NCI-H226 (cell line): ENCODE data around the gene FNDC3B.

Source experiments
- DNase-seq: peaks from one replicate; pipeline ENCODE4 v3.0.0-alpha.2; 2015

FNDC3B gene

DNA sequence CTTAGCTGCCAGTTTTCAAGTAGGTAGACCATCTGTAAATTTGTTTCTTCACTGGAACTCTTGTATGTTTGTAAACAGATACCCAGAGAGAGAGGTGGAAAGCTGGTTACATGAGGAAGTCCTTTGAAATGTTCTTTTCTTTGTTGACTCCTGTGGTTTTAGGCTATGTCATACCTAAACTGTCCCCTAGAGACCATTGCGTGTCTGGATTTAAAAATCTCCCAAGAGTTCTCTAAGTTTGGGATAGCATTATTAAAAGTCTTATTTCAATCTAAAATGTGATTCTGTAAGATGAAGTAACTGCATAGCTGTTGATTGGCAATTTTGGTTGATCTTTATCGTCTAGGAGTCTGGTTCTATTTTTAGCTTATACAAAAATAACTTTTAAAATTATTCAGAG, 281.7 kb downstream of the FNDC3B start:
- no peak for DNase-seq

DNA sequence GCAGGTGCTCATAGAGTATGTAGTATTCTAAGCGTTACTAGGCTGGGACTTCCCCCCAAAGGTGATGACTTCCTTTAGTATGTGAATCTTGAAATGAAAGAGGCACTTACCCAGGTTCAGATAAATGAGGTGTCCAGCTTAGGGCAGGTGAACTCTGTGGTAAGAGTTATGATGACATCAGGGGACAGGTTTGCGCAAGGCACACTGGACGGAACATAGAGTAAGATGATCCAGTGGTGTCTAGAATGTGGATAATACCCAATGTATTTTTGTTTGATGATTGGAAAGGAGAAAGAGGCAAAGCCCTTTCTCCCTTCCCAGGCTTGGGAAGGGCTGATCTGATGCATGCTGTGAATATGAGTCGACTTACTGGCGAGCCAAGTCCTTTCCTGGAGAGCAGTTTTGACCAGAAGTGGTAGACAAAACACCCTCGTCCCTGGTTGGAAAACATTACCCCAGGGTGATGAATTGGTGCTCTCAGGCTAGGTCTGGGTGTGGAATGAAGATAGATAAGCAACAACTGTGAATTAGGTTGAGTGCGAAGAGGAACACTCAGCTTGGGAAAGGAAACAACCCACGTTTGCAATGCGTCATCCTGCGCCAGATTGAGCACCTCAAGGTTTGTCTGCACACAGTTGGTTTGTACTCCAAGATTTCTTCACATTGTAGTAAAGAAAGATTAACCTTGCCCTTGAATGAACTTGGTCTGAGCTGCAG, 284.7 kb downstream of the FNDC3B start:
- DNase-seq = peak; percentile 97

DNA sequence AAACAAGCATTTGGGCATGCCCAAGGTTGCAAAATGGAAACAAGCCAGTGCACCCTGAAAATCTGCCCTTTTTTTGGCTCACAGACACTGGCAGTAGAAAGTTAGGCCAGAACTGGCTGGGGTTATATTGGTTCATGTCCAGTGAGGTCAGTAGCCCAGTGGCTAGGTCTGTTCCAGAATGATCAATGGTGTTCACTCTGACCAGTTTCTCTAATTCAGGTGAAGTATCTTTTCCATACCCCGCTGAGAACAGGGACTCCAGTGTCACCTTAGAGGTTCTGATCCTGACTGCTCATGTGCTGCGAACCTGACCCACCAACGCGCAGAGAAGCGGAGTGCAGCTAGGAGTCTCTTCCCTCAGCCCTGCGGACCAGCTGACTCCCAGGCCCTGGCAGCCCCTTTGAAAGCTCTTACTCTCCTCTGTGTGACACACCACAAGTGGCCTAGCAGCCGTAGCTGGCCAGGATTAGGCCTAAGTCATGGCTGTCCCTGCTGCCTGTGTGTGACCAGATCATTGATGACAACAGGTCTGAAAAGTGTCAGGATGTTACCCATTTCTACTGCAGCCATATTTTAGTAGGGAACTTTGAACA, 285.3 kb downstream of the FNDC3B start:
- no peak for DNase-seq

- DNase-seq = no peak
Measured at GRCh38 chr3:172325461-172325860, 286.1 kb downstream of the FNDC3B start.

DNA sequence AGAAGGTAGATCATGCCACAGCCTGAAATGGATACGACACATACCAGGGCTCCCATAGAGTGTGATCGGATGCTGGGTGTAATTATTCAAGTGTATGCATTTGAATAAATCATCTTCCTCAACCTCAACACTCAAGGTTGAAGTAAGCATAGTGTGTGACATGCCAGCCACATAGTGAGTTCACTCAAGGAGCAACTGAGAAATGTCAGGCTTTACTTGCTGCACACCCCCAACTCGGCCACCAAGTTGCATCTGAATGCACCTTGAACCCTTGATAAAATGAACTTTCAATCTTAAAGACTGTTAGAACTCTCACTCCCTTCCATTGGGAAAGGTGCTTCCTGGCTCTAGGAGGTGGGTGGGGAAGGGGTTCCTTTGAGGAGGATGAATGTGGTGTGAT, 287.6 kb downstream of the FNDC3B start:
- DNase-seq = no peak

- DNase-seq = no peak
Measured at GRCh38 chr3:172328282-172328681, 288.9 kb downstream of the FNDC3B start.

DNA sequence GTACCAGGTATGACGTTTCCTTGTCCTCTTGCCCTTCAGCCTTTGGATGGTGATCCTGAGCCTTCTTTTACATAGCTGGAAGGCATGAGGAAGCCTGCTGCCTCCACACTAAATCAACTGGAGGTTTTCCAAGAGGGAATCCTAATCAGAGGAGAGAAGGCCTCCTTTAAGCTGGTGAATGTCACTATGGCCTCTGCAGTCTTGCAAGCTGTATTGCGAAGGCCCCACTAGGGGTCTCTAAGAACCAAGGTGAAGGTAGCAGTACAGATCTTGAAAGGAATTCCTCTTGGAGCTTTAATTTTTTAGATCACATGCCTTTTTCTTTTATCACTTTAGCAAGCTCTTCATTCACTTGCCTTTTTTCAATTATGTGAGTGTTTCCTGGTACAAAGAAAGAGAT, 289.7 kb downstream of the FNDC3B start:
- no peak for DNase-seq

- no peak for DNase-seq
Measured at GRCh38 chr3:172330413-172330812, 291.0 kb downstream of the FNDC3B start.

- peak; percentile 23 for DNase-seq
Measured at GRCh38 chr3:172332256-172333041, 293.1 kb downstream of the FNDC3B start.

- no peak for DNase-seq
Measured at GRCh38 chr3:172333042-172333377, 293.6 kb downstream of the FNDC3B start.

DNA sequence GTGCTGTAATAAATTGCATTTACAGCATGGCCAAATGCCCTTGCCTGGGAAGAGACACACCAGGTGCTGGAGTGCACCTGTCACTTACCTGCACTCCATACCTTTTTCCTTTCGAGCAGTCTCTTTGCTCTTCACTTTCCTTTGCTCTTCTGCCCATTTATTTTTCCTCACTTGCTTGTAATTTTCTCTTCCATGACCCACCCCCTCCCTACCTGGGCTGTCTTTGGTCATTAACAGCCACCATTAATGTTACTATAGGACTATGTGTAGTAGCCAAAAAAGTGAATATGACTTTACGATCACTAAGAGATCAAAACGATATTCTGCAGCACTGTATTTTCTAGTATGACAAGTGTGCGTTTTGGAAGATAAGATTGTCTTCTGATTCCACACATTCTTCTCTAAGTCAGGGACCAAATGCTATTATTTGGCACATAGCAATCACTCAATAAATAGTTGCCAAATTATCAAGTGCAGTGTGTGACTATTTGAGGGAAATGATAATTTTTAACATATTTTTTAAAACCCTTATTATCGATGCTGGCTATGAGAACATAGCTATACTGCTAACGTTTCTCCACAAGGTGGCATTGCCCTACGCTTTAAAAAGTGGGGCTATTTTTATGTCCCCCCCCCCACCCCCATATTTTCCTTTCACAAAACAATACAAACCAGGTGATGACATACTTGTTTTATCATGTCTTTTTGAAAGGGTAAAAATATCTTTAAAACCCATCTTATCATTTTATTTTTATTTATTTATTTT, 294.5 kb downstream of the FNDC3B start:
- DNase-seq = no peak

DNA sequence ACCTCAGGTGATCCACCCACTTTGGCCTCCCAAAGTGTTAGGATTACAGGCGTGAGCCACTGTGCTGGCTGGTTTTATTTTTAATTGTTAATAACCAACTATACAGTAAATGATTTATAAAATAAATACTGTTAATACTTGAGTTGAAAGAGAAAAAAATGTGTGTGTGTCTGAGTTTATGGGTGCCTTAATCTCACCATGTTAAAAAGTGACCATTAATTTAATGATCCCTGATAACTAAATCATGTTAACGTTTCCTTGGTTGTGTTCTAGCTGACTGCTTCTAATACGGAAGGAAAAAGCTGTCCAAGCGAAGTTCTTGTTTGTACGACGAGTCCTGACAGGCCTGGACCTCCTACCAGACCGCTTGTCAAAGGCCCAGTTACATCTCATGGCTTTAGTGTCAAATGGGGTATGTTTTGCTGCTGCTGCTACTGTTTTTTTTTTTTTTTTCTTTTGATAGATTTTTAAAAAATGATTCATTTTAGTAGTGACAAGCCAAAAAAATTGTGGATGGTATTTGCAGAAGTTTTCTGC, 295.4 kb downstream of the FNDC3B start:
- no peak for DNase-seq

GRCh38 chr3:172339892-172340291, 300.5 kb downstream of the FNDC3B start:
- DNase-seq = no peak

DNA sequence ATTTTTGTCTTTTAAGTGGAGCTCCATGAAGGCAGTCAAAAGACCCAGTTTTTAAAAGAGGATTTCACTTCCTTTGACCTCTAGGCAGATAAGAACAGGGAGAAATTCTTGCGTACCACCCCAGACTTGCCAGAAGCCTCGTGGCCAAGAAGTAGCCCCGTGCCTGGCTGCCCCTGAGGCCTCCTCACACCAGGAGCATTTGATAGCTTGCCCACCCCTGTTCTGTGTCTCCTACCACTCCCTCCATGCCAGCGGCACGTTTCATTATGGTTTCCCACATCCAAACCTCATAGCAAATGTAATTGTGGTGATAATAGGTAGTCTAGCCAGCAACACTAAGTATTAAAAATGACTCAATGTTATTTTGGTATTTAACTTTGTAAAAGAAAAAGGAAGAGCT, 301.2 kb downstream of the FNDC3B start:
- no peak for DNase-seq

- DNase-seq = peak; percentile 34
Measured at GRCh38 chr3:172341482-172342059, 302.2 kb downstream of the FNDC3B start.

DNA sequence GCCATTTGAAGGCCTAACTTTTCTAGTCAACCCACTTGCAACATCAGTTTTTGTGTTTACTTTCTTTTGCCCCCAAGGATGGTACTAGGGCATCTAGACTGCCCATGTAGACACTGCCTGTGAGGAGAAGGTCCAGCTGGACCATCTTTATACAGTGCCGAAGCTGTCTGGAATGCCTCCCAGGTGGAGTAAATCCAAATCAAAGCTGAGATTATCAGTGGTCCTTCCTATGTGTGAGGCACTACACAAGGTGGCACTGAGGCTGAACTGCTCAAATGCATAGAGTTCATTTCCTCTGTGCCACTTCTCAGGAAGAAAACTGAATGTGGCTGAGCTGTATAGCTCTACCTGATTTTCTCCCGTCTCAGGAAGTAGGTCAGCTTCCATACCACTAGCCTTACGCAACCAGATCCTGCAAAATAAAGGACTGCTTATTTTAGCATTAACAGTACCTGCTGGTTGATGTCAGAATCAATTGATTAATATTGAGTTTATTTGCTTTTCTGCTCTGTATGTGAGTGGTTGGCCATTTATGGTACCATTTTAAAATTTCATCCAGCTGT, 302.8 kb downstream of the FNDC3B start:
- no peak for DNase-seq

DNA sequence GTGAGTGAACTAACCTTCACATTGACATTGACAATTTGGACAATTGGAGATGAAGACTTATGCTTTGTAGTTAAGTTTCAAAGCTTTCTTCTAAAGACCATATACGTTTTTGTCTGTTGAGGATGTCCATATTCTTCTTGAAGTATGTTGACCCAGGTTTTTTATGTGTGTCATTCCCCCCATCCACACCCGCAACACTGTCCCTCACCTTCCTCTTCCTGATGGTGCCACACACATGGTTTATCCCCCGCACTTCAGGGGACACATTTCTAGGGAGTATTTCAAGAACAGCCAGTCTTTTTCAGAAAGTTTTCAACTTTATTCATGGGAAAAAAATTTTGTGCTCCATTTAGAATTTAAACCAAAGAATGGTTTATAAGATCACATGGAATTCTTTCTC, 303.7 kb downstream of the FNDC3B start:
- DNase-seq = no peak

DNA sequence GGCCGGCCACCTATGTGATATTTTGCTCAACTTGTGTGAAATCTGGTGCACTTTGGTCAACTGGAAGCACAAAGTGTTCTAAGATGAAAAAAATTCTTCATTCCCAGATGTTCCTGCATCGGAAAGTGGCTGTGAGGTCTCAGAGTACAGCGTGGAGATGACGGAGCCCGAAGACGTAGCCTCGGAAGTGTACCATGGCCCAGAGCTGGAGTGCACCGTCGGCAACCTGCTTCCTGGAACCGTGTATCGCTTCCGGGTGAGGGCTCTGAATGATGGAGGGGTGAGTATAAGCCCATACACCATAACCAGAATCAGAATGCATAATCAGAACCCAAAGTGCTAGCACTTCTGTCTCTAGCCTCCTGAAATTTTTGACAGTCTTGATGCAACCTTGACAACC, 304.6 kb downstream of the FNDC3B start:
- DNase-seq = no peak

DNA sequence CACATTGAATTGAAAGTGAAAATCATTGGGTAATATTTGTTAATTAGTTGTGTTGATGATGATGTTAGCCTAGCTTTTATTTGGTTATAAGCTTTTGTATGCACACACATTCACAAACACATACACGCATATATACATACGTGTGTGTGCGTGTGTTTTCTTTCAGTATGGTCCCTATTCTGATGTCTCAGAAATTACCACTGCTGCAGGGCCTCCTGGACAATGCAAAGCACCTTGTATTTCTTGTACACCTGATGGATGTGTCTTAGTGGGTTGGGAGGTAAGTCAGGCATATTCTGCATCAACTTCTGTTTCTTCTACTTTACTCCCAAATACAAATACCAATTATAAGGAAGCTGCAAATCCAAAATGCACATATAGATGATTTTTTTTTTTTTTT, 306.8 kb downstream of the FNDC3B start:
- DNase-seq = no peak

DNA sequence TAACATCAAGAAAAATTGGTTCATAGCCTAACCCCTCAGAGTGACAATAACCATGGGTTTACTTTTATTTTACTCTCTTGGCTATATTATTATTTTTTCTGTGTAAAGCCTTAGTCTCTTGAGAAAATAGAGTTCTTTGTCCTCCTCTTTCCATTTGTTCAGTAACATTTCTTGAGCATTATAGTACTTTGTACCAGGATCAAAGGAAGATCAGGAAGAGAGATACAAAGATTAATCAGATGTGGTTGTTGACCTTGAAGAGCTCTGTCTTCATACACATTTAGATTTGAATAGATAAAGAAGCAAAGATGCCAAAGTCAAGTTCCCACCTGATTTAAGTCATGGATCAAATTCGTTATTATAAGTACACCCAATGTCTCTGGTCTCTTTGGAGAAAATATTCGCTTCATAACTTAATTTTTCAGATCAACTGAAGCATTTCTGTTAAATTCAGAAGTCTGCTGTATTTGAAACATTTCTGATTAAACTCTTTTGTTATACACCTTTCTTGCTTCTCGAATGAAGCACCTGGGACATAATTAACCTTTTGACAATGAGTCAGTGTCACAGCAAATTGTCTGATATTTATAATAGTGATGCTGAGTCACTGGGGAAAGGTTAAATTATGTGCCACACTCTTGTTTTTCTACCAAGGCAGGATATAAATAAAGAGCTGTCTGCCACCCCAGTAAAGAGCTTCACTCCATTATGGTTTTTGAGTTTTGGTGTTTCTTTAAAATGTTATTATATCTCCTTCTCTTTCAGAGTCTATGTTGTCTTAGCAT, 308.7 kb downstream of the FNDC3B start:
- DNase-seq = no peak

DNA sequence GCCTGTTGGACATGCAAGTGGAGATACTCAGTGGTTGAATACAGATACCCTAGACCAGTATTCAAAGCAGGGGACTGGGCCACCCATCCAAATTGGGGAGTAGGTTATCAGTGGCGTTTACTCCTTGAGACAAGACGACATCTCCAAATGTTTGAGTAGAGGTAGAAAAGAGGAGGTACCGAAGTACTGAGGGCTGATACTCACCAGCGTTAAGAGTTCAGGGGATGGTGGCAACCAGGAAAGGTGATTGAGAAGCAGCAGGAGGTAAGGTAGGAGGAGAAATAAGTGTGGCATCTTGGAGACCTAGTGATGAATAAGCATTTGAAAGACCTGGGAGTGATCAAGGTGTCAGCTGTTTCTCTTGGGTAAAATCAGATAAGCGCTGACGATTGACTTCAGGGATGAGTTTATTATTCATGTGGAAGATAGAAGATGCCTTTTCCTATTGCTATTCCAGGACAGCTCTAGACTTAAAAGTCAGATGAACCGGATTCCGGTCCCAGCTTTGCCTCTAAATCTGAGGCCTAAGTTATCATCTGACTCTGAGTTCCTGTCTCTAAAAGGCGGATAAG, 312.6 kb downstream of the FNDC3B start:
- no peak for DNase-seq
